HepG2 (cell line): ENCODE results near the gene ZDHHC19. TPM values are rescaled to one million over a fixed set of nuclear protein-coding genes. Genes with fewer than 3 reads are reported as not detected.

ENCODE experiments used
- BCL6 ChIP-seq: IDR thresholded peaks from 2 replicates; pipeline ENCODE4 v1.6.1; 2016; ENCODE audit warnings: missing genetic modification reagents, missing compliant biosample characterization
- FOXK1 ChIP-seq: sonication (generic); formaldehyde crosslinking; IDR thresholded peaks from 2 replicates; pipeline ENCODE4 v1.4.0; 2020; ENCODE audit warnings: low read depth, missing genetic modification reagents, borderline replicate concordance
- FUBP1 ChIP-seq: sonication (generic); formaldehyde crosslinking; IDR thresholded peaks from 2 replicates; pipeline ENCODE4 v1.5.1; 2020; ENCODE audit warnings: missing genetic modification reagents, mild to moderate bottlenecking, borderline replicate concordance
- HDAC2 ChIP-seq: sonication (generic); formaldehyde crosslinking; IDR thresholded peaks from 2 replicates; pipeline ENCODE4 v1.4.0; 2020; ENCODE audit warnings: missing genetic modification reagents
- MED8 ChIP-seq: sonication (generic); formaldehyde crosslinking; IDR thresholded peaks from 2 replicates; pipeline ENCODE4 v1.8.1; 2023; ENCODE audit warnings: mild to moderate bottlenecking, missing genetic modification reagents; ENCODE audit not compliant: insufficient replicate concordance
- MEIS2 ChIP-seq: sonication (generic); formaldehyde crosslinking; IDR thresholded peaks from 2 replicates; pipeline ENCODE4 v1.9.0; 2021; ENCODE audit warnings: mild to moderate bottlenecking, missing genetic modification reagents
- MTA1 ChIP-seq: sonication (generic); formaldehyde crosslinking; IDR thresholded peaks from 2 replicates; pipeline ENCODE4 v1.4.0; 2020; ENCODE audit warnings: missing genetic modification reagents, mild to moderate bottlenecking, borderline replicate concordance
- PHF5A ChIP-seq: IDR thresholded peaks from one replicate; pipeline ENCODE4 v1.6.1; 2018; ENCODE audit warnings: low read depth, missing genetic modification reagents; ENCODE audit not compliant: unreplicated experiment
- TAF15 ChIP-seq: fragments of 200-400 bp; formaldehyde crosslinking; IDR thresholded peaks from one replicate; pipeline ENCODE4 v1.6.1; 2018; ENCODE audit warnings: mild to moderate bottlenecking, low read depth, low read length; ENCODE audit not compliant: poor library complexity, severe bottlenecking
- TP53 ChIP-seq: sonication (generic); formaldehyde crosslinking; conservative IDR thresholded peaks from 2 replicates; pipeline ENCODE4 v1.4.0; 2020; ENCODE audit warnings: missing genetic modification reagents
- TSC22D2 ChIP-seq: sonication (generic); formaldehyde crosslinking; IDR thresholded peaks from 2 replicates; pipeline ENCODE4 v1.5.1; 2020; ENCODE audit warnings: missing genetic modification reagents, mild to moderate bottlenecking, borderline replicate concordance
- ZBTB37 ChIP-seq: sonication (generic); formaldehyde crosslinking; IDR thresholded peaks from 2 replicates; pipeline ENCODE4 v1.4.0; 2020; ENCODE audit warnings: mild to moderate bottlenecking, missing genetic modification reagents
- ZBTB49 ChIP-seq: sonication (generic); formaldehyde crosslinking; IDR thresholded peaks from 2 replicates; pipeline ENCODE4 v1.4.0; 2020; ENCODE audit warnings: missing genetic modification reagents, borderline replicate concordance
- ZNF260 ChIP-seq: sonication (generic); formaldehyde crosslinking; IDR thresholded peaks from 2 replicates; pipeline ENCODE4 v1.4.0; 2020; ENCODE audit warnings: missing genetic modification reagents, low read depth, mild to moderate bottlenecking, borderline replicate concordance
- ZNF274 ChIP-seq: sonication (generic); formaldehyde crosslinking; IDR thresholded peaks from 2 replicates; pipeline ENCODE4 v1.5.1; 2020; ENCODE audit warnings: mild to moderate bottlenecking, missing genetic modification reagents
- ZNF275 ChIP-seq: sonication (generic); formaldehyde crosslinking; IDR thresholded peaks from 2 replicates; pipeline ENCODE4 v1.8.0; 2022; ENCODE audit warnings: missing genetic modification reagents, mild to moderate bottlenecking, inconsistent platforms, borderline replicate concordance
- ZNF335 ChIP-seq: sonication (generic); formaldehyde crosslinking; IDR thresholded peaks from 2 replicates; pipeline ENCODE4 v1.4.0; 2020; ENCODE audit warnings: missing genetic modification reagents
- ZNF512 ChIP-seq: sonication (generic); formaldehyde crosslinking; IDR thresholded peaks from 2 replicates; pipeline ENCODE4 v1.4.0; 2020; ENCODE audit warnings: mild to moderate bottlenecking, missing genetic modification reagents
- ZNF562 ChIP-seq: sonication (generic); formaldehyde crosslinking; IDR thresholded peaks from 2 replicates; pipeline ENCODE4 v1.8.0; 2022; ENCODE audit warnings: missing genetic modification reagents, borderline replicate concordance
- polyA plus RNA-seq, 8 experiments: library from polyadenylated mRNA; depleted of rRNA in 3 of 8; stranded (reverse) in 7 of 8; unstranded in 1 of 8; fragments of >200 nt; fragmentation: Illumina TruSeq in 4 of 8; extraction: Trizol in 4 of 8; gene quantifications; 2 replicates each; pipeline versions ENCODE4 v1.2.1 to v1.2.3, GENCODE V29; 2011 to 2016; ENCODE audit warnings: low read depth in 4 of 8, missing spikeins in 1 of 8, mixed read lengths in 1 of 8; ENCODE audit not compliant: insufficient read depth in 1 of 8
- total RNA-seq, 5 experiments: library from RNA; depleted of rRNA; stranded (reverse); fragments of >200 nt; fragmentation: Illumina TruSeq; extraction: Trizol; gene quantifications; 2 replicates each; pipeline ENCODE4 v1.2.3, GENCODE V29; 2016; ENCODE audit warnings: low read depth in 1 of 5

Gene ZDHHC19
- total and polyA plus RNA-seq, 2 of the 13 experiments (the other 11 are each of a cell fraction or from before 2014, with no cell fraction given), result 0.22 to 0.53 TPM

GRCh38 chr3:196214783-196215441 is 3.7 kb upstream of the ZDHHC19 start (continued):
- TF ChIP-seq MTA1 (CRISPR knock-in tag) (0 out of 2 replicates have a peak, but pooled peaks have one; percentile 98), MEIS2 (CRISPR knock-in tag) (peak; percentile 76; the same call in 1 of the 2 replicates), TAF15 (no peak), TP53 (no peak), ZNF512 (CRISPR knock-in tag) (no peak), BCL6 (peak; percentile 97), ZNF275 (CRISPR knock-in tag) (peak; percentile 29; the same call in 1 of the 2 replicates), TSC22D2 (CRISPR knock-in tag) (peak; percentile 67; the same call in 1 of the 2 replicates), ZBTB49 (CRISPR knock-in tag) (no peak), PHF5A (CRISPR knock-in tag) (no peak), ZNF335 (CRISPR knock-in tag) (peak; percentile 81), ZNF274 (CRISPR knock-in tag) (no peak), FUBP1 (no peak), ZNF260 (CRISPR knock-in tag) (no peak), MED8 (CRISPR knock-in tag) (peak; percentile 69), HDAC2 (CRISPR knock-in tag) (peak; percentile 96), FOXK1 (CRISPR knock-in tag) (peak; percentile 78; the same call in 1 of the 2 replicates), ZBTB37 (CRISPR knock-in tag) (no peak), ZNF562 (CRISPR knock-in tag) (no peak)
